HG02571 (cell line): ENCODE measurements around the gene SRPK1.

Source experiments
- ATAC-seq: cut with Tn5 transposase; IDR thresholded peaks from one replicate; pipeline ENCODE4 v1.9.1; 2021; ENCODE audit warnings: mild to moderate bottlenecking, moderate library complexity; ENCODE audit not compliant: unreplicated experiment

The SRPK1 gene

DNA sequence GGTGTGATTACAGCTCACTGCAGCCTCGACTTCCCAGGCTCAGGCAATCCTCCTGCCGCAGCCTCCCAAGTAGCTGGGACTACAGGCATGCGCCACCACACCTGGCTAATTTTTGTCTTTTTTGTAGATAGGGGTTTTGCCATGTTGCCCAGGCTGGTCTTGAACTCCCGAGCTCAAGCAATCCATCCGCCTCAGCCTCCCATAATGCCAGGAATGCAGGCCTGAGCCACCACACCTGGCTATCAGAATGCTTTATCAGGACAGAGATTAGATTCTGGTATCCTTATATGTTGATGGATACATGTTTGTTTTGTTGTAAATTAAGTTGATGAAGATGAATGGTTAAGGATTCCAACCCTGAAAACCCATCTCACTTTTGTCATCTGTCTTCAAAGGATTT, 91.6 kb downstream of the SRPK1 start:
- ATAC-seq = no peak

DNA sequence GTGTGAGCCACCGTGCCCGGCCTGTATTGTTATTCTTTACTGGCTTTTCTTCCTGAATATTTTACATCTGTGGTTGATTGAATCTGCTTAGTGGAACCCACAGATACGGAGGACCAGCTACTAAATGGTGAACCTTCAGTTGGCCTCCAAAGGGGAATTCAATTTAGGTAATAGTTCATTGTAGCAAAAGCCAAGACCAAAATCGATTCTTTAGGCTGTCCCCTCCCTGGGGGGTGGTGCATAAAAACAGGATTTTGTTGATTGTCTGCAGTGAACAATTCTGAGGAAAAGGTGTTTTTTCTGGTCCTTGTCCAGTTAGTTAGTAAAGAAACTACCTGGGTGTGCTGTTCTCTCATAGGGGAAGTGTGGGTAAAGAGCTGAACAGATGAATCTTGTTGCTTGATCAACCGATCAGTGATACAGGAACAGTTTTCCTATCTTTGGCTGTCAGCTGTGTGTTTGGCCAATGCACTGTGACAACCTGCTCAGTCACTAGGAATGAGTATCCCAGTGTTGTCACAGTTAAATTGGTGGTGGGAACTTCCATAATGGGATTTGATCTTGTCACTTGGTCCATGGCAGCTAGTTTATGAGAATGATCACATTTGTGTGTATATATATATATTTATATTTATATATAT, 96.2 kb downstream of the SRPK1 start:
- ATAC-seq = no peak

DNA sequence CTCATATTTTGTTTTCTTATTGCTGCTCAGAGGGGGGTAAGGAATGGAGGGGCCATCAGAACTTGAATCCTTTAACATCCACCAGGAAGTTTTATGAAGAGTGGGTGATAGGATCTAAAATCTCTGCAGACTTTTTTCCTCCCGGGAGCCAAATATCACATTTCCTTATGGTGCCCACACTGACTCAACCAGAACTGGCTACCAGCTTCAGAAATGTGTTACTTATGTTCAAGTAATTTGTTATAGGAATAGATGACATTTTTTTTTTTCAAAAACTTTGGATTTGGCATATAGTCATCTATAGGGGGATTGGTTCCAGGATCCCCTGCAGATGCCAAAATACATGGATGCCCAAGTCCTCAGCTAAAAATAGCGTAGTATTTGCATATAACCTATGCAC, 97.3 kb downstream of the SRPK1 start:
- no peak for ATAC-seq

DNA sequence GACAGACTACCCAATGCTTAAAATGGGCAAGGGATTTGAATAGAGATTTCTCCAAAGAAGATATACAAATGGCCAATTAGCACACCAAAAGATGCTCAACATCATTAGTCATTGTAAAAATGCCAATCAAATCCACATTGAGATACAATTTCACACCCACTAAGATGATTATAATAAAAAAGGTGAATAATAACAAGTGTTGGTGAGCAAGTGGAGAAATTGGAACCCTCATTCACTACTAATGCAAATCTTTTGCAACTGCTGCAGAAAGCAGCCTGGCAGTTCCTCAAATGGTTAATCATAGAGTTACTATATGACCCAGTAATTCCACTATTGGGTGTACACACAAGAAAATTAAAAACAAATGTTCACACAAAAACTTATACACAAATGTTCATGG, 103.4 kb downstream of the SRPK1 start:
- ATAC-seq = no peak

GRCh38 chr6:35811699-35811995, 109.3 kb downstream of the SRPK1 start:
- no peak for ATAC-seq

- ATAC-seq = no peak
These were observed 109.8 kb downstream of the SRPK1 start for GRCh38 chr6:35810971-35811698.

DNA sequence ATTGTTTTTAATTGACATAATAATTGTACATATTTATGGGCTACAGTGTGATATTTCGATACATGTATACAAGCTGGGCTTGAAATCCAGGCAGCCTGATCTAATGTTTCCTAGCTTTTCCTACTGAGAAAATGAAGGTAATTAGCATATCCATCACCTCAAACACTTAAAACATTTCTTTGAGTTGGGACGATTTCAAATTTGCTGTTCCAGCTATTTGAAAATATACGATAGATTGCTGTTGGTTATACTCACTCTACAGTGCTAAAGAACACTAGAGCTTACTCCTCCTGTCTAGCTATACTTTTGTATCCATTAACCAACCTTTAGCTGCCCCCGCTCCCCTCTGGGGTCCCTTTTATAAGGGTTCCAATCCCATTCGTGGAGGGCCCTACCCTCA, 111.1 kb downstream of the SRPK1 start:
- no peak for ATAC-seq

GRCh38 chr6:35808688-35809087, 112.2 kb downstream of the SRPK1 start:
- no peak for ATAC-seq

DNA sequence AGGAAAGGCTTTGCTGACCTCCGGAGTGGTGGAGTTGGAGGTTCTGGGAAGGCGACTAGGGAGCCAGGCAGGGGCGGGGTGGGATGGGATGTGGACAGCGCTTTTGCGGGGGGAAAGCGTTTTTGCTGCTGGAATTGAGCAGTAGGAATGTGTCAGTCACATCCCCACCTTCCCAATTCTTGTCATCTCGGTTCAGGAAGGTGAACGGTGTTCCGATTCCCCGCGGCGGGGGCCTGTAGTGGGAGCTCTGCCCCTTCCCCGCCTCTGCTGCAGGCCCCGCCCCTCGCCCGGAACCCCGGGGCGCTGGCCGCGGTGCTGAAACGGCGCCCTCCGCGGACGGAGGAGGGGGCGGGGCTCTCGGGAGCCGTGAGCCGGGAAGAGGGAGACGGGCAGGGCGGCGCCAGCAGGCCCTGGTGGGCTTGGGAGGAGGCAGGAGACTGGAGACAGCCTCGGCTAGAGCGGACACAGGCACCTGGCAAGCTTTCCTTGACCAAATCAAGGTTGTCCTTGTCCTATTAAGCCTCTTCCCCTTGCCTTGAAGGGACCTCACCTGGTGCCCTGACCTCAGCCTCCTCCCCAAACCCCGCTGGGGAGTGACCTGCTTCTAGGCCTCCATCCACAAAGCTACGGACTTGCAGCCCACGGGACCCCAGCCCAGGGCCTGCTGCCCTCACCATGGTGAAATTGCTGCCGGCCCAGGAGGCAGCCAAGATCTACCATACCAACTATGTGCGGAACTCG, 115.7 kb downstream of the SRPK1 start, which contains the start of gene LHFPL5:
LHFPL5 (plus strand) TSS at position 357 of the 741 bp plus-strand sequence; CDS start at position 676, 319 bp downstream.
- ATAC-seq = no peak

DNA sequence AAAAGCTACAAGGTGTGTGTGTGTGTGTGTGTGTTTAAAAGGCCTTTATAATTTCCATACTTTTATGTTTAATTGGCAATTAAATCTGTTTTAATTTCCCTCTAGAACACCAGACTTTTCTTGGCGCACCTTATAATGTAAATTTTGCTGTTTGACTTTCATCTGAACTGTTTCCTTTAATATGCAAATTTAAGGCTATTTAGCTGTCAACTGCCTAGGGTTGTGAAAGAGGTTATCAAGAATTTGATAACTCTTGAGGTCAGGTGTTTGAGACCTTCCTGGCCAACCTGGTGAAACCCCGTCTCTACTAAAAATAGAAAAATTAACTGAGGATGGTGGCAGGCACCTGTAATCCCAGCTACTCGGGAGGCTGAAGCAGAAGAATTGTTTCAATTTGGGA, 119.8 kb downstream of the SRPK1 start:
- ATAC-seq = no peak

DNA sequence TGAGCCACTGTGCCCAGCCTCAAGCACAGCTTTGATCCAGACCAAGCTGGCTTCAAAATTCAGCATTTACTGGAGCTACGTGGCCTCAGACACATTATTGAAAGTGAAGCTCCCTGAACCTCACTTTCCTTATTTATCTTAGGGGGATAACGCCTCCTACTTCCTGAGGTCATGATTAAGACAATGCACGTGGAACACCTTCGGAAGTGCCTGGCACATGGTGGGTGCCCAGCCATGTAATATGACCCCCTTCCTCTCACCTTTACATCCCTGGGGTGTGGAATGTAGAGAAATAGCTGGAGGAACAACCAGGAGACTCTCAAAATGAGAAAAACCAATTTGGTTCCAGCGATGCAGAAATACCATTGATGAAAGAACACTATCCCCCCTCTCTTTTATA, 122.2 kb downstream of the SRPK1 start:
- no peak for ATAC-seq

DNA sequence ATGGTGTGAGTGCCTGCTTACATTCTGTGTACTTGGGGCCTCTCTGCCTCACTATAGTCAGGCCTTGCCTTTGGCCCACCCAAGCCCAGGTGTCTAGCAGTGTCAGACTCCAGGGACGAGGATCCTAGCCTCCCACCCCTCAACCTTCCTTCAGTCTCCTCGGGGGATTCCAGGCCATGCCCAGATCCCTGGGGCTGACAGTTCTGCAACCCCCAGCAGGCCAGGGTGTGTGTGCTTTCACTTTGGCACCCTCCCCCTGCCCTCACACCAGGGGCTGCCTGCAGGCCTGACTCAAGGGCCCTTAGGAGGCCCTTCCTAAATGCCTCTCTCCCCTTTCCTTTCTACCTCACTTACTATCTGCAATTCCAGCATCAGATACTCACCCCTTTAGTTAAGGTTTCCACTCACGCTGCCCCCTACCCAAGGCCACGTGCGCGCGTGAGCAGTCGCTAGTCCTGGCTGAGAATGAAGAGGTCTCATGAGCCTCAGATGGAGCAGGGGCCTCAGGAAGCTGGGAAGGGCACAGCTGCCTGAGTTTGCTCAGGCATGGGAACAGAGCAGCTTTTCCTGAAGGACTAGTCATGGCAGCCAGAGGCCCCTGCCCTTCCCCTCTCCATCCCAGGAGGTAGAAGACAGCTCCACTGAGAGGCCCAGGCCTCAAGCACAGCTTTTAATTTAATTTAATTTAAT, 122.9 kb downstream of the SRPK1 start:
- no peak for ATAC-seq

DNA sequence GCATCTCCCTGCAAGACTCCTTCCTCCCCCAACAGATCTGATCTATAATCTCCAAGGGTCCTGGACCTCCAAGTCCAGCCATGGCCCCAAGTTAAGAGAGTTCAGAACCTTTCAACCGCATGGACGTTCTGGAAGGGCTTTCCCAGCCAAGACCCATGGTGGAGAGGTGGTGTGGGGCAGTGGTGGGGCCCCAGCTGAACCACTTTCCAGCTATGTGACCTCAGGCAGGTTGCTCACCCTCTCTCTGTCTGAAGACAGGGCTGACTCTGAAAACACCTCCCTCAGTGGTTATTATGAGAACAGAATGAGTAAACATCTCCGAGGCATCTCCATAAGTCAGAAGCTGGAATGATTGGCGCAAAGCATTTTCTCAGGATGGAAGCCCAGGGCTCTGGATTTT, 124.7 kb downstream of the SRPK1 start:
- ATAC-seq = no peak

GRCh38 chr6:35795453-35796071, 125.3 kb downstream of the SRPK1 start:
- no peak for ATAC-seq

DNA sequence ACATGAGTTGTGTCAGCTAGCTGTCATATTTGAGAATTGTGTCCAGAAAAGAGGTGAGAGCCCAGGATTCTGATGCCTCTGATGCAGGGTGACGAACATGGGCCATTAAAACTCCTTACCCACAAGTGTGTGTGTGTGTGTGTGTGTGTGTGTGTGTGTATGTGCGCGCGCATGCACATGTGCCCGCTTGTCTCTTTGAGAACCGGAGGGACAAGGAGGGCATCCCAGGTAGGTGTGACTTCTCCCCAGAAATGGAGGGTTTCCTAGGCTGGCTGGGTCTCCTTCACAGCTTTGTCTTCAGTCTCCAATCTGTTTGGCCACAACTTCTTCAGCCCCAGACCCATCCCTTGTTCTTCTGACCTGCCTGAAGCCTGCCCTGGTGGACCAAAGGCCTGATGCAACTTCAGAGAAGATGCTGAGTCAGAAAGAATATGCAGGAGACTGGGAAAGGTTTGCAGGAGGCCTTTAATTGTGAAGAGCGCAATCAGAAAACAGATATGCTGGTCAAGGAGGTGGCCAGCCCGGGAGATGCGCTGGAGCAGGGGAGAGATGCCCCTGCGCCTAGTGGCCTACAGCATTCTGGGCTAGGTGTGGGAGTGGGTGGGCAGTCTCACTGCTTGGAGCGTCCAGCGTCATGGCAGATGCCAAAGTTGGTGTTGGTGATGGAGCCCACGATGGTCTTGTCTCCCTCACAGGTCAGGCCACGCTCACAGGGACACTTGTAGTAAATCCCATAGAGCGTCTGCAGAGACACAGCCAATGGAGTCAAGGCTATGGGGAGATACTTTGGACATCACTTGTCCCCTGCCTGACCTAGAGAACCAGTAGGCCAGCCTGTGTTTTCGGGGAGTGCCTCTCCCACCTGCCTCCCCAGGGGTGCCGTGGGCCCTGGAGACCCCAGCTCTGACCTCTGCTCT, 126.1 kb downstream of the SRPK1 start:
- ATAC-seq = no peak

- no peak for ATAC-seq
These were observed 130.2 kb downstream of the SRPK1 start for GRCh38 chr6:35790683-35791082.

DNA sequence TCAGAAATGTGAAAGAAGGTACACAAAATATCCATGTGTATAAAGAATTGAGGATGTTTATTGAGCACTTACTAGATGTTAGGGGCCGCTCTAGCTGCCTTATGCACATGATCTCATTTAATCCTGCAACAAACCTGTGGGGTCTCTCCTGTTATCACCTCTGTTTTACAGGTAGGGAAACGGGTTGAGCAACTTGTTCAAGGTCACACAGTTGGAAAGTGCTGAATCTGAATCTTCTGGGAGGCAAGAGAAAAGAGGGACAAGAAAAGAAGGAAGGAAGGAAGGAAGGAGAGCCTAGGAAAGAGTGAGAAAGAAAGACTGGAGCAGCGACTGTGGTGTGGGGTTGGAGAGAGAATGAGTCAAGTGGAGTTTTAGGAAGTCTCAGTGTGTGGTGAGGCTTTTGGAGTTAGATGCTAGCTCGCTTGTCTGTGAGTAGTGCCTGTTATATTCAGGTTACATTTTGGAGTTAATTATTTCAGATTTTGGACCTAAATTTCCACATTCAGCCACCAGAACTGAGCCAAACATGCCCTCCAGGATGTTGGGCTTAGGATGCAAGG, 132.4 kb downstream of the SRPK1 start:
- no peak for ATAC-seq

- ATAC-seq = no peak
These were observed 133.4 kb downstream of the SRPK1 start for GRCh38 chr6:35787266-35788218.

DNA sequence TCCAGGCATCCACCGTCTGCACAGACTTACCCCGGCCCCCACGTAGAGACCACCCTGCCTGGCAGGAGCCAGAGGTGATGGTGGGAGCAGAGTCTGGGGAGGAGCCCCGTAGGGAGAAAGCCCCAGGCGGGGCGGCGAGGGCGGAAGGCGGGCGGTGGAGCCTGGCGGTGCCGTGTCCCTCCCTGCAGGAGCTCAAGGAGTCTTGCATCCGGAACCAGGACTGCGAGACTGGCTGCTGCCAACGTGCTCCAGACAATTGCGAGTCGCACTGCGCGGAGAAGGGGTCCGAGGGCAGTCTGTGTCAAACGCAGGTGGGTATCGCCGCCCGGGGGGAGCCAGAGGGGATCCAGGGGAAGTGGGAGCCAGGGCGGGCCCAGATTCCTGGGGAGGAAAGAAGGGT, 134.1 kb downstream of the SRPK1 start:
- no peak for ATAC-seq
